GM12873 (cell line): Measurements from ENCODE around the gene CCR6.

Source experiments
- TF ChIP-seq, protein P1 (sequence below): IDR thresholded peaks from 2 replicates; pipeline ENCODE4 v1.5.1; 2012; ENCODE audit warnings: low read depth, mild to moderate bottlenecking, moderate library complexity, low read length, control low read depth; ENCODE audit not compliant: insufficient read depth; ENCODE audit errors: missing control alignments

Gene CCR6

DNA sequence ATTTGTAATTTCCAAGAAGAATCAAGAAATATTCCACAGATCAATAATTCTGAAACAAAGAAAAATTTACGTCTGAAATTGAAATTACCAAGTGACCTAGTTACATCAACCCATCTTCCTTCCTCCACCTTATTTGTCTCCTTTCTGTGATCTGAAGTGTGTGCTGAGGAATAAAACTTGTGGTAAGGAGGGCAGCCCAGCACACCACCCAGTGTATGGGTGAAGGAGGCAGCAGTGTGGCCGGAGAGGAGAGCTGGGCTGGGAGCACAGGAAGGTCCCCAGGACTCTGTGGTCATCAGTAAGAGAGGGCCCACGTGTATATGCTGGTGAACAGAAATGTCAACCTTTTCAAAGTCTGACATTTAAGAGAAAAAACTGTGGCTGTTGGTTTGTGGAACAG is 11.3 kb upstream of the CCR6 start:
- TF ChIP-seq, protein P1, sequence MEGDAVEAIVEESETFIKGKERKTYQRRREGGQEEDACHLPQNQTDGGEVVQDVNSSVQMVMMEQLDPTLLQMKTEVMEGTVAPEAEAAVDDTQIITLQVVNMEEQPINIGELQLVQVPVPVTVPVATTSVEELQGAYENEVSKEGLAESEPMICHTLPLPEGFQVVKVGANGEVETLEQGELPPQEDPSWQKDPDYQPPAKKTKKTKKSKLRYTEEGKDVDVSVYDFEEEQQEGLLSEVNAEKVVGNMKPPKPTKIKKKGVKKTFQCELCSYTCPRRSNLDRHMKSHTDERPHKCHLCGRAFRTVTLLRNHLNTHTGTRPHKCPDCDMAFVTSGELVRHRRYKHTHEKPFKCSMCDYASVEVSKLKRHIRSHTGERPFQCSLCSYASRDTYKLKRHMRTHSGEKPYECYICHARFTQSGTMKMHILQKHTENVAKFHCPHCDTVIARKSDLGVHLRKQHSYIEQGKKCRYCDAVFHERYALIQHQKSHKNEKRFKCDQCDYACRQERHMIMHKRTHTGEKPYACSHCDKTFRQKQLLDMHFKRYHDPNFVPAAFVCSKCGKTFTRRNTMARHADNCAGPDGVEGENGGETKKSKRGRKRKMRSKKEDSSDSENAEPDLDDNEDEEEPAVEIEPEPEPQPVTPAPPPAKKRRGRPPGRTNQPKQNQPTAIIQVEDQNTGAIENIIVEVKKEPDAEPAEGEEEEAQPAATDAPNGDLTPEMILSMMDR, result no peak

DNA sequence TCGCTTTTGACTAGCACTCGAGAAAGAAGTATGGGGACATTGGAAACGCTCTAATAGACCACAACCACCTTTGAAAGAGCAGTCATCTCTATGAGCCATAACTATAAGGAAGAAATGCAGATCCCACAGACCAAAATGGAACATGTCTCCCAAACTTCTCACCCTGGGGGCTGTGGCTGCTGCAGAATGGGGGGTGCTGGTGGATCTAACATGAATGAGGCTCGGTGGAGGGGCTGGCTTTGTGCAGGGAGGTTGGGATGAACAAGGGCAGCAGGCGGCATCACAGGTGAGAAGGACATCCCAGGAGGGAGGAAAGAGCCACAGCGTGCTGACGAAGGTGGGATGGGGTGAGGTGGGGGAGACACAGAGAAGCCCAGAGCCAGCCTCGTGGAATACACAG is 10.5 kb upstream of the CCR6 start:
- TF ChIP-seq, protein P1, result no peak

DNA sequence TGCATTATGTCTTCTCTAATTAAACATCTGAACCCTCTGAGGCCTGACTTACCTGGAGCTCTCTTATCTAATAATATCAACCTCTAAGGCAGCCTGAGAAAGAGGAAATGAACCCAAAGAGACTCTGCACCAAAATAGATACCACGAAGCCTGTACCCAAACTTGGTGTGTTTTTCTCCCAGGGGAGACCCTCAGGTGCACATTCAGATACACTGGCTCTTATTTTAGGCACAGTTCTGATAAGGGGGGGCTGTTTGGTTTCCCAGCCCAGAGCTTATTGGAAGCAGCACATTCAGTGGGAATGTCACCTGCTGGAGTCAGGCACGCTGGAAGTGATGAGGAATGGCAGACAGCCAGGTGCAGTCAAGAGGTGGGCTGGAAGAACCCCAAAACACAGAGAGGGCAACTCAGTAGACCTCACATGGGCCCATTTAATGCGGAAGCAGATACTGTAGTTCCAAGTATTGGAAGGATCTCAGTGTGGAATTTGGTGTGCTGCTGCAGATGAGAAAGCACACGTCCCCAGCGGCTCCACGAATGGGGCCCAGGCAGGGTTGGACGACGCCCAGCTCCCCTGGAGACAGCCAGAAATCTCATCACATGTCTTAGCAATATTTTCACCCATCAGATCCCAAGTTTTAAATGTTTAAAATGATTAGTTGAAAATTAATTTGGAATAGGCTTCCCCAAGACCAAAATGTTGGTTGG is 9.7 kb upstream of the CCR6 start:
- TF ChIP-seq, protein P1, result no peak

DNA sequence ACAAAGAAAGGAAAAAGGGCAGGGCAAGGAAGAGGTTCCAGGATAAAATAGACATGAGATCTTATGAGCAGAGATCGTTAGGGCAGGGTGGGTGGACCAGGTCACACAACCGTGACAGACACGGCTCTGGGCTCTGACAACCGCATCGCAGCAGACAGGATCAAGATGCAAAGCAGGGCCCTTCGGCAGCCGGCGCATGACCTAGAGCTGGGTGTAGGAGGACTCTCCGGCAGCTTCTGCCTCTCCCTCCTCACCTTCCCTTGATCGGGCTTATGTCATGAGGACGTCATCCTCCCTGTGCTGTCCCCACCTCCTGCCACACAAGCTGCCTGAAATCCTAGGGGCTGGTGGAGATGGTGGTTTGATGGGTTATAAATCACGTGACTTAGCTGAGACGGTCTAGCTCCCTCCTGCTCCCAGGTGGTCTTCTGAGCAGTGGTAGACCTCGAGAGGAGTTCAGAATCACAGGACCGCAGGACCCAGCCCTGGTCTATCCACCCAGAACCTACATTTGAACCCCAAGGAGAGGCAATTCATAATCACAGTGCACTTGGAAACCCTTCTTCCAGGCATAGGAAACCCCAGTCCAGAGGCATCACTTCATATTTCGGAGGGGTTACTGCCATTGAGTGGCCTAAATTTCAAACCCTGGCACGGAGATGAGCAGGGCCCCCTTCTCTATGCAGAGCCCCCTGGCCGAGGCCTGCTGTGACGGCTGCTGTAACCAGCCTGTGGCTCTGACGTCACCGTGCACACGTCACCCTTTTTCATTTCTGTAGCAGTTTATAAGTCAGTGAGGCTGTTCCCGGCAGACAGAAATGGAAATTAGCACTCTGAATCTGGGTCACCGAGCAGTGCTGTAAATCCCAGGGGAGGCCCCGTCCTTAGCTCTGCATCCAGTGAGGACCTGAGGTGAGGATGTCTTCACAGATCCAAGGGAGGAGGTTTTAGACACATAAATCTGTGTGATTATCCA is 8.7 kb upstream of the CCR6 start:
- TF ChIP-seq, protein P1, result no peak

DNA sequence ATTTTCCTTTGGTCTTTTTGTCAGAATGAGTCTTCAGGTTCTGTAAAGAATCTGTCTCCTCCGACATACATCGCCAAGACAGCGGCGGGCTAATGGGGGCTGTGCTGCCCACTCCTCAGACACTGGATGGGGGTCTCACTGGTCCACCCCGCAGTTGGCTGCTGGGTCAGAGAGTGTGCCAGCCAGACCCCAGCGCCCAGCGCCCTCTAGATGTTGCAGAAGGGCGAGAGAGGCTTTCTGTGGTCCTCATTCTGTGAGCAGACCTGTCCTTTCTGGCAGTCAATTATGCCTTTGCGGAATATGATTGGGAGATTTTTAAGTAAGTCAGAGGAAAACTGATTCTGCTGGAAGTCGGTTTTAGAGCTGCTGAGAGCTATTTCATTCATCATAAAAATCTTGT is 7.8 kb upstream of the CCR6 start:
- TF ChIP-seq, protein P1, result peak; percentile 53

DNA sequence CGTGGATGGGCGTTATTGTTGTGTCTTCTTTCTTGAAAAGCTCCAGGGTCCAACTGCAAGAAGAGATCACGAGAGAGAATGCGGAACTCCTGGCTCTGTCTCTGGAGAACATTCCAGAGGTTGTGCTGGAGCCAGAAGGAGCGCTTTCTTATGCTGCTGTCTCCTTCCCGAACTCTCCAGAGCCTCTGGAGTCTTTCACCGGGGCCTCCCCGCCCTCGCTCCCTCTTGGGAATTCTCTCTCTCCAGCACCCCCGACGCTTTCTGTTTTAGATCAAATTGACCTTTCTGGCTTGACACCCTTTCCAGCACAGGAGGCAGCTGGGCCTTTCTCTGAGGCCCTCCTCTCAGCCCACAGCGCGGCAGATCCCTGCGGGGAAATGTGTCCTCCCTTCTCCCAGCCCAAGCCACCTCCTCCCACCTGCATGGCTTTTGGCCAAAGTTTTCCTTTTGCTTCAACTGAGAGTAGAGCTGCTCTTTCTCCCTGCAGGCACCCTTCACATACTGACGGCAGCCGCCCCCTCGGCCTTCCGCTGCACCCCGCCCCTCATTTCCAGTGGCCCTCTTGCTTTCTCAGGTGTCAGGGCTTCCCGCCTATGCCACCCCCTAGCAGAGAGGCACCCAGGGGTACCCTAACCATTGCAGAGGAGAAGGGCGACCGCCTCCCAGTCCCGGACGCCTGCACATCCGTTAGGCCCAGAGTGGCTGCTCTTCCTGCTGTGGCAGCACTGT is 6.6 kb upstream of the CCR6 start:
- TF ChIP-seq, protein P1, result no peak

DNA sequence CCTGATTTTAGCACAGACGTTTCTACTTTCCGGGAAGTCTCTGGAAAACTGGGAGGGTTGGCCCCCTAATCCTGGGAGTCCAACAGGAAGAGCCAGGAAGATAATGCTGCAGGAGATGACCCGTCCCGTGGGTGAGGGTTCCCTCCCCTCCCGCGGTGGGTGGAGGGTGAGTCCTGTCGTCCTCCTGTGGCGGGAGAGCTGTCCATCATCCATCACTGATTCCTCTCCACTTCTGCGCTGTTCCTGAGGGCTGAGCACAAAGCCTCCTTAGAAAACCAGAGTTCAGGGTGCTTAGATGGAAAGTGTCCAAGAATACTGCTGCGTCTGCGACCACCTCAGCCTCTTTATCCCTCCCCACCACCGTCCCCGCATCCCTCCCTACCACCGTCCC is 6.1 kb upstream of the CCR6 start:
- TF ChIP-seq, protein P1, result no peak
